ENCODE results near the gene ANP32E. TPM values are rescaled to one million over a fixed set of nuclear protein-coding genes. Genes with fewer than 3 reads are reported as not detected.

ANP32E gene
- total and polyA plus RNA-seq, 4 donors = 8.8 to 41.5 (median 25.6) TPM

- Histone ChIP-seq H3K27me3 (ENCODE audit: control insufficient read depth in 4 of 4, insufficient read depth in 4 of 4, low read length in 3 of 4) (no peaks in the 10 kb centered on the region), H3K4me1 (ENCODE audit: control insufficient read depth in 4 of 4, insufficient read depth in 4 of 4, low read length in 3 of 4) (peaks cover 0 to 10% (median 5%) of the 10 kb centered on the region in 4 donors), H3K4me3 (ENCODE audit: low read depth in 1 of 3, low read length in 3 of 3) (no peak overlapping the region), H3K9ac (ENCODE audit: low read depth in 1 of 2, low read length in 2 of 2) (no peak overlapping the region), H3K36me3 (ENCODE audit: control insufficient read depth in 4 of 4, insufficient read depth in 3 of 4, low read depth in 1 of 4, low read length in 3 of 4) (no peaks in the 10 kb centered on the region), H3K27ac (ENCODE audit: low read depth in 1 of 2, low read length in 2 of 2) (no peak overlapping the region), H3K9me3 (ENCODE audit: control insufficient read depth in 4 of 4, low read length in 3 of 4) (no peaks in the 10 kb centered on the region)
- no peak for DNase-seq (ENCODE audit: low spot score)
- 93% methylated on average over 11 of the region's 11 CpGs for WGBS
- TF ChIP-seq FOXA2 (IDR thresholded peaks at IDR 0.05) (no peak), ZBTB33 (IDR thresholded peaks at IDR 0.05) (no peak), SP1 (IDR thresholded peaks at IDR 0.05) (no peak), NR2F2 (IDR thresholded peaks at IDR 0.05) (no peak), FOXA1 (IDR thresholded peaks at IDR 0.05) (no peak), ATF3 (IDR thresholded peaks at IDR 0.05) (no peak), RXRA (IDR thresholded peaks at IDR 0.05) (no peak), JUND (IDR thresholded peaks at IDR 0.05) (no peak), GABPA (IDR thresholded peaks at IDR 0.05 in 1 of 2, conservative IDR thresholded peaks at IDR 0.05 in 1 of 2) (no peak), TAF1 (conservative IDR thresholded peaks at IDR 0.05) (no peak), HNF4A (conservative IDR thresholded peaks at IDR 0.05) (no peak), REST (IDR thresholded peaks at IDR 0.05) (no peak), EGR1 (IDR thresholded peaks at IDR 0.05; ENCODE audit: low read depth in 2 of 2) (no peak), YY1 (IDR thresholded peaks at IDR 0.05) (no peak), HNF4G (IDR thresholded peaks at IDR 0.05) (no peak), RAD21 (IDR thresholded peaks at IDR 0.05) (no peak)
- TF ChIP-seq, protein P1, sequence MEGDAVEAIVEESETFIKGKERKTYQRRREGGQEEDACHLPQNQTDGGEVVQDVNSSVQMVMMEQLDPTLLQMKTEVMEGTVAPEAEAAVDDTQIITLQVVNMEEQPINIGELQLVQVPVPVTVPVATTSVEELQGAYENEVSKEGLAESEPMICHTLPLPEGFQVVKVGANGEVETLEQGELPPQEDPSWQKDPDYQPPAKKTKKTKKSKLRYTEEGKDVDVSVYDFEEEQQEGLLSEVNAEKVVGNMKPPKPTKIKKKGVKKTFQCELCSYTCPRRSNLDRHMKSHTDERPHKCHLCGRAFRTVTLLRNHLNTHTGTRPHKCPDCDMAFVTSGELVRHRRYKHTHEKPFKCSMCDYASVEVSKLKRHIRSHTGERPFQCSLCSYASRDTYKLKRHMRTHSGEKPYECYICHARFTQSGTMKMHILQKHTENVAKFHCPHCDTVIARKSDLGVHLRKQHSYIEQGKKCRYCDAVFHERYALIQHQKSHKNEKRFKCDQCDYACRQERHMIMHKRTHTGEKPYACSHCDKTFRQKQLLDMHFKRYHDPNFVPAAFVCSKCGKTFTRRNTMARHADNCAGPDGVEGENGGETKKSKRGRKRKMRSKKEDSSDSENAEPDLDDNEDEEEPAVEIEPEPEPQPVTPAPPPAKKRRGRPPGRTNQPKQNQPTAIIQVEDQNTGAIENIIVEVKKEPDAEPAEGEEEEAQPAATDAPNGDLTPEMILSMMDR (IDR thresholded peaks at IDR 0.05; ENCODE audit: low read depth, low read length, missing input control) = no peak
- TF ChIP-seq, protein P2, sequence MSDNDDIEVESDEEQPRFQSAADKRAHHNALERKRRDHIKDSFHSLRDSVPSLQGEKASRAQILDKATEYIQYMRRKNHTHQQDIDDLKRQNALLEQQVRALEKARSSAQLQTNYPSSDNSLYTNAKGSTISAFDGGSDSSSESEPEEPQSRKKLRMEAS (IDR thresholded peaks at IDR 0.05) = no peak
Measured at GRCh38 chr1:150182247-150182646, 53.7 kb downstream of the ANP32E start.

All from liver (tissue), 9 donors.